SKM-1 treated with dmso at 0.1 percent for 144 hours (cell line): ENCODE results near the gene ZNF324B.
"Not testable (repeated sequence)": the region's sequence is repeated elsewhere in the genome, so short reads cannot be mapped to it uniquely, and the experiment has no call there.

Experiments
- DNase-seq: peaks from one replicate; lab custom pipeline; 2025; ENCODE audit not compliant: unreplicated experiment; lab: John Stamatoyannopoulos, UW

The ZNF324B gene

GRCh38 chr19:58451358-58452101 lies at the start of gene ZNF324B:
Gene ZNF324B (plus strand): TSS chr19:58451622. CDS start chr19:58453702, 2,080 bp downstream.
- peak; percentile 71 for DNase-seq

- DNase-seq = no peak
These were observed 49.5 kb upstream of the ZNF324B start for GRCh38 chr19:58401840-58402421.

- DNase-seq = not testable (repeated sequence)
These were observed 47.4 kb upstream of the ZNF324B start for GRCh38 chr19:58403920-58404478.

GRCh38 chr19:58406818-58407657 lies 44.4 kb upstream of the ZNF324B start:
- DNase-seq = no peak

GRCh38 chr19:58407658-58408151 lies 43.7 kb upstream of the ZNF324B start:
- no peak for DNase-seq

GRCh38 chr19:58408152-58409009 lies 43.0 kb upstream of the ZNF324B start, which contains the start of gene ZNF584:
Gene ZNF584 (plus strand): TSS chr19:58408649. CDS start chr19:58409148, 499 bp downstream.
- DNase-seq = peak; percentile 72

GRCh38 chr19:58409010-58409790 lies 42.2 kb upstream of the ZNF324B start:
- DNase-seq = no peak

GRCh38 chr19:58416604-58417003 lies 34.8 kb upstream of the ZNF324B start:
- no peak for DNase-seq

- DNase-seq = no peak
These were observed 34.4 kb upstream of the ZNF324B start for GRCh38 chr19:58417071-58417470.

GRCh38 chr19:58428617-58429016 lies 22.8 kb upstream of the ZNF324B start:
- no peak for DNase-seq

- DNase-seq = no peak
These were observed 21.7 kb upstream of the ZNF324B start for GRCh38 chr19:58429745-58430144.

- DNase-seq = no peak
These were observed 17.2 kb upstream of the ZNF324B start for GRCh38 chr19:58434217-58434616.

GRCh38 chr19:58439576-58440554 lies 11.6 kb upstream of the ZNF324B start, which contains the start of gene ZNF132:
Gene ZNF132 (minus strand): TSS chr19:58440153. CDS start chr19:58439821, 332 bp downstream.
- no peak for DNase-seq

- no peak for DNase-seq
These were observed 10.9 kb upstream of the ZNF324B start for GRCh38 chr19:58440556-58440955.

- not testable (repeated sequence) for DNase-seq
These were observed 8.4 kb upstream of the ZNF324B start for GRCh38 chr19:58442986-58443385.

GRCh38 chr19:58448860-58449259 lies 2.6 kb upstream of the ZNF324B start:
- not testable (repeated sequence) for DNase-seq

- DNase-seq = not testable (repeated sequence)
These were observed 1.4 kb upstream of the ZNF324B start for GRCh38 chr19:58449980-58450379.

- DNase-seq = no peak
These were observed 515 bp upstream of the ZNF324B start for GRCh38 chr19:58450856-58451357.
